Hepatocyte (in vitro differentiated cells): ENCODE data around the gene LMBR1L. TPM values are rescaled to one million over a fixed set of nuclear protein-coding genes. Genes with fewer than 3 reads are reported as not detected.

Experiments
- DNase-seq: peaks from one replicate; pipeline ENCODE4 v3.0.0-alpha.2; 2016; ENCODE audit warnings: low spot score
- H2AFZ ChIP-seq: fragments of 200-600 bp; sonication (generic); 2 replicates; pipeline ENCODE4 v1.6.0; 2016; ENCODE audit warnings: antibody characterized with exemption, mild to moderate bottlenecking
- H3K27ac ChIP-seq: fragments of 200-600 bp; sonication (generic); 2 replicates; pipeline ENCODE4 v1.5.1; 2016; ENCODE audit warnings: mild to moderate bottlenecking
- H3K27me3 ChIP-seq: fragments of 200-600 bp; sonication (generic); 2 replicates; pipeline ENCODE4 v1.6.1; 2016
- H3K36me3 ChIP-seq: fragments of 200-600 bp; sonication (generic); replicated peaks from 2 replicates; pipeline ENCODE4 v1.5.1; 2016; ENCODE audit warnings: low read depth; ENCODE audit not compliant: insufficient read depth
- H3K4me1 ChIP-seq: fragments of 200-600 bp; sonication (generic); 2 replicates; pipeline ENCODE4 v1.5.1; 2016; ENCODE audit warnings: mild to moderate bottlenecking, moderate library complexity; ENCODE audit not compliant: insufficient read depth
- H3K4me2 ChIP-seq: fragments of 200-600 bp; sonication (generic); 2 replicates; pipeline ENCODE4 v1.6.0; 2016
- H3K4me3 ChIP-seq: fragments of 200-600 bp; sonication (generic); 2 replicates; pipeline ENCODE4 v1.5.1; 2016; ENCODE audit warnings: mild to moderate bottlenecking
- H3K79me2 ChIP-seq: fragments of 200-600 bp; sonication (generic); 2 replicates; pipeline ENCODE4 v1.6.0; 2017; ENCODE audit warnings: mild to moderate bottlenecking
- H3K9me2 ChIP-seq: fragments of 200-600 bp; sonication (generic); replicated peaks from 2 replicates; pipeline ENCODE4 v1.6.0; 2017; ENCODE audit warnings: mild to moderate bottlenecking; ENCODE audit not compliant: insufficient read depth
- H3K9me3 ChIP-seq: fragments of 200-600 bp; sonication (generic); 2 replicates; pipeline ENCODE4 v1.5.1; 2016; ENCODE audit warnings: low read depth, mild to moderate bottlenecking
- H4K20me1 ChIP-seq: fragments of 200-600 bp; sonication (generic); 2 replicates; pipeline ENCODE4 v1.6.0; 2016; ENCODE audit warnings: mild to moderate bottlenecking; ENCODE audit not compliant: insufficient read depth, poor library complexity, severe bottlenecking
- EZH2 ChIP-seq: fragments of 200-600 bp; sonication (generic); IDR thresholded peaks from 2 replicates; pipeline ENCODE4 v1.6.1; 2016; ENCODE audit warnings: antibody characterized with exemption, mild to moderate bottlenecking, borderline replicate concordance
- EZH2phosphoT487 ChIP-seq: fragments of 200-600 bp; sonication (generic); IDR thresholded peaks from one replicate; pipeline ENCODE4 v1.6.1; 2018; ENCODE audit warnings: antibody characterized with exemption, mild to moderate bottlenecking, low read depth, moderate library complexity; ENCODE audit not compliant: unreplicated experiment, severe bottlenecking
- WGBS: methylation state at CpG from one replicate; pipeline ENCODE4 v1.1.6; 2016; ENCODE audit warnings: low lambda C conversion rate; ENCODE audit errors: missing lambda C conversion rate; 5-methylcytosine and 5-hydroxymethylcytosine counted together
- polyA plus RNA-seq: library from polyadenylated mRNA; unstranded; fragments of >200 nt; fragmentation: Nextera tagmentation; extraction: Ambion mirVana; gene quantifications from 2 replicates; pipeline ENCODE4 v1.2.1, GENCODE V29; 2016
- total RNA-seq: library from RNA; depleted of rRNA; stranded (reverse); fragments of >200 nt; gene quantifications from 2 replicates; pipeline ENCODE4 v1.2.3, GENCODE V29; 2014
- TF ChIP-seq, protein P1 (sequence below): fragments of 200-600 bp; sonication (generic); IDR thresholded peaks from 2 replicates; pipeline ENCODE4 v1.5.1; 2016; ENCODE audit warnings: antibody characterized with exemption, mild to moderate bottlenecking; ENCODE audit not compliant: poor library complexity

Gene LMBR1L
- total and polyA plus RNA-seq, 2 experiments from 2014 or later, result 33.3 to 74.1 TPM

DNA sequence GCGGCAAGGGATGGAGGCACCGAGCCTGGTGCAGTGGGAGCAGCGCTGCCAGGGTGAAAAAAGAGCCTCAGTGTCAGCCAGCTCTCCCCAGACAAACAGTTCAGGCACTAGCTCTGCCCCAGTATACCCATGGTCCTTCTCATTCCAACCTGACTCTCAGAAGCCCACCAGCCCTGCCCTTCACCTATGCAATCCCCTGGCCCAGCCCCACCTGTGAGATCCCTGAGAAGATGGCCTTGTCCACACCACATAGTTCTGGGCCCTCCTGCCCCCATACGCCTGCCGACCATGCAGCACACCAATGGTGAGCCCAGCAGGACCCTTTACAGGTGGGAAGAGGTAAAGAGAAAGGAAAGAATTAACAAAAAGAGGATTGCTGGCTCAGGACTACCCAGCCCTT lies 56.6 kb downstream of the LMBR1L start:
- Histone ChIP-seq H3K9me3 (no peaks in the 10 kb centered on the region), H3K27ac (no peak overlapping the region), H4K20me1 (peaks cover 57% of the 10 kb centered on the region), H2AFZ (no peak overlapping the region), H3K4me1 (peaks cover 29% of the 10 kb centered on the region), H3K36me3 (no peaks in the 10 kb centered on the region), H3K4me2 (no peak overlapping the region), H3K9me2 (no peaks in the 10 kb centered on the region), H3K4me3 (no peak overlapping the region), H3K27me3 (no peaks in the 10 kb centered on the region), H3K79me2 (peaks cover 61% of the 10 kb centered on the region)
- WGBS, result 94% methylated on average over 5 of the region's 5 CpGs
- no peak for TF ChIP-seq EZH2
- TF ChIP-seq EZH2phosphoT487, result no peak
- TF ChIP-seq, protein P1, sequence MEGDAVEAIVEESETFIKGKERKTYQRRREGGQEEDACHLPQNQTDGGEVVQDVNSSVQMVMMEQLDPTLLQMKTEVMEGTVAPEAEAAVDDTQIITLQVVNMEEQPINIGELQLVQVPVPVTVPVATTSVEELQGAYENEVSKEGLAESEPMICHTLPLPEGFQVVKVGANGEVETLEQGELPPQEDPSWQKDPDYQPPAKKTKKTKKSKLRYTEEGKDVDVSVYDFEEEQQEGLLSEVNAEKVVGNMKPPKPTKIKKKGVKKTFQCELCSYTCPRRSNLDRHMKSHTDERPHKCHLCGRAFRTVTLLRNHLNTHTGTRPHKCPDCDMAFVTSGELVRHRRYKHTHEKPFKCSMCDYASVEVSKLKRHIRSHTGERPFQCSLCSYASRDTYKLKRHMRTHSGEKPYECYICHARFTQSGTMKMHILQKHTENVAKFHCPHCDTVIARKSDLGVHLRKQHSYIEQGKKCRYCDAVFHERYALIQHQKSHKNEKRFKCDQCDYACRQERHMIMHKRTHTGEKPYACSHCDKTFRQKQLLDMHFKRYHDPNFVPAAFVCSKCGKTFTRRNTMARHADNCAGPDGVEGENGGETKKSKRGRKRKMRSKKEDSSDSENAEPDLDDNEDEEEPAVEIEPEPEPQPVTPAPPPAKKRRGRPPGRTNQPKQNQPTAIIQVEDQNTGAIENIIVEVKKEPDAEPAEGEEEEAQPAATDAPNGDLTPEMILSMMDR, result no peak
- DNase-seq, result no peak

DNA sequence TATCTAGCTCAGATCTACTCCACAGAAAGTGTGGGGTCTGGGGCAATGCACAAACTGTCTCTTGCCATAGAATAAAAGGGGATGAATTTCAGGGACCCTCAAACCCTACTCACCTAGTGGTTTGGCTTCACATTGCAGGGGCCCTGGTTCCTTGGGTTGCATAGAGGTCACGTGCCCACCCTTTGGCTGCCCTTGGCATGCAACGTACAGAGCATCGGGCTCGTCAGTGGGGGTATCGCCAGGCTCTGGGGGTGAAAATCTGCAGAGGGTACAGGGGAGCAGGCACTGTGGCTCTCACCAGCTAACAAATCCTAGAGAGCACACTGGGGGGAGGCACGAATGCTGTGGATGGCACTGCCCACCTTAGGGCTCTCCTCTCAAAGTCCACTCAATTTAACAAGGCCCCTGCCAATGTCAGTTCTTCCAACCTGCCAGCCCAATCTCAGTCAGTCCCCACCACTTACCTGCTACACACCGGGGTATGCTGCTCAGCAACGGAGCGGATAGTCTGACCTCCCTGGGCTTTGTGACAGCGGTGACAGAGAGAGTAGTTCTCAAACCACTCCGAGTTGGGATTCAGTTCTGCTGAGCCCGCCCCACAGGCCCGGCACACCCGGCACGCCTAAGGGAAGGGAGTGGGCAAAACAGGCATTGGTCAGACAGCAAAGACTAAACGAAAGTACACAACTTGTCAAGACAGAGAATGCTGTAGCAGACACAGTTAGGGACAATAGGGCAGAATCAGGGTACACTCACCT lies 58.0 kb downstream of the LMBR1L start:
- no peak for DNase-seq
- no peak overlapping the region for H3K4me2 ChIP-seq
- no peak overlapping the region for H3K4me3 ChIP-seq
- H3K9me2 ChIP-seq, result no peaks in the 10 kb centered on the region
- peaks cover 46% of the 10 kb centered on the region for H3K79me2 ChIP-seq
- no peak overlapping the region for H3K27ac ChIP-seq
- H3K4me1 ChIP-seq, result peaks cover 20% of the 10 kb centered on the region
- 97% methylated on average over 16 of the region's 16 CpGs for WGBS
- no peak for TF ChIP-seq EZH2
- no peak for TF ChIP-seq EZH2phosphoT487
- TF ChIP-seq, protein P1, result no peak
- H2AFZ ChIP-seq, result no peak overlapping the region
- no peaks in the 10 kb centered on the region for H3K9me3 ChIP-seq
- peaks cover 43% of the 10 kb centered on the region for H4K20me1 ChIP-seq
- no peaks in the 10 kb centered on the region for H3K36me3 ChIP-seq
- no peaks in the 10 kb centered on the region for H3K27me3 ChIP-seq

DNA sequence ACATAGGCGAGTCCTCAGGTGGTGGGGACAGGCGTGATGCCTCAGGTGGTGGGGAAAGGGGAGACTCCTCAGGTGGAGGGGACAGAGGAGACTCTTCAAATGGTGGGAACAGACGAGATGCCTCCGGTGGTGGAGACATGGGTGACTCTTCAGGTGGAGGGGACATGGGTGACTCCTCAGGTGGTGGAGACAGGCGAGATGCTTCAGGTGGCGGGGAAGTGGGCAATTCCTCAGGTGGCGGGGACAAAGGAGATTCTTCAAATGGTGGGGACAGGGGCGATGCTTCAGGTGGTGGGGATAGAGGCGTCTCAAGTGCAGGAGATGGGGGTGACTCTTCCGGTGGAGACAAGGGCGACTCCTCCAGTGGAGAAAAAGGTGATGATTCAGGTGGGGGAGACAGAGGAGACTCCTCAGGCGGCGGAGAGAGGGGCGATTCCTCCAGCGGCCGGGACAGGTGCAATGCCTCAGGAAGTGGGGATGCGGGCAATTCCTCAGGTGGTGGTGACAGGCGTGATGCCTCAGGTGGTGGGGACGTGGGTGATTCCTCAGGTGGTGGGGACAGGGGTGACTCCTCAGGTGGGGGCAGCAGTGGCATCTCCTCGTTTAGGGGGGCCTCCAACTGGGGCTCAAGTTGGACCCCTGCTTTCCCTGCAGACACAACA lies 58.7 kb downstream of the LMBR1L start:
- H3K4me2 ChIP-seq, result no peak overlapping the region
- peaks cover 35% of the 10 kb centered on the region for H4K20me1 ChIP-seq
- DNase-seq, result no peak
- H3K9me3 ChIP-seq, result no peaks in the 10 kb centered on the region
- WGBS, result 97% methylated on average over 18 of the region's 20 CpGs
- no peak for TF ChIP-seq EZH2
- TF ChIP-seq, protein P1, result no peak
- no peak for TF ChIP-seq EZH2phosphoT487
- no peak overlapping the region for H3K27ac ChIP-seq
- H3K4me1 ChIP-seq, result peaks cover 13% of the 10 kb centered on the region
- H3K27me3 ChIP-seq, result no peaks in the 10 kb centered on the region
- no peak overlapping the region for H3K4me3 ChIP-seq
- no peaks in the 10 kb centered on the region for H3K9me2 ChIP-seq
- no peak overlapping the region for H2AFZ ChIP-seq
- H3K79me2 ChIP-seq, result peaks cover 39% of the 10 kb centered on the region
- no peaks in the 10 kb centered on the region for H3K36me3 ChIP-seq
